Activated CD4-positive, alpha-beta T cell treated with anti-CD3 and anti-CD28 coated beads, Interleukin-2, amount 50 U/mL, for 1 hour (primary cell): ENCODE results near the gene KRTAP4-4.
"Not testable (repeated sequence)": the region's sequence is repeated elsewhere in the genome, so short reads cannot be mapped to it uniquely, and the experiment has no call there.

Source experiments
- DNase-seq: peaks from one replicate; pipeline ENCODE4 v3.0.0-alpha.2; 2020

The KRTAP4-4 gene

GRCh38 chr17:41147531-41148204 is 12.9 kb downstream of the KRTAP4-4 start:
- DNase-seq: no peak

- DNase-seq: no peak
Observed at GRCh38 chr17:41145261-41145660, 15.3 kb downstream of the KRTAP4-4 start.

- no peak for DNase-seq
Observed at GRCh38 chr17:41144846-41145245, 15.7 kb downstream of the KRTAP4-4 start.

- no peak for DNase-seq
Observed at GRCh38 chr17:41141361-41141760, 19.2 kb downstream of the KRTAP4-4 start.

GRCh38 chr17:41140360-41141131 is 20.0 kb downstream of the KRTAP4-4 start, which contains the start of gene KRTAP4-6:
KRTAP4-6 (minus strand) TSS chr17:41140544; CDS start chr17:41140487, 57 bp downstream.
- no peak for DNase-seq

GRCh38 chr17:41139865-41140264 is 20.7 kb downstream of the KRTAP4-4 start:
- not testable (repeated sequence) for DNase-seq

GRCh38 chr17:41133880-41134735 is 26.4 kb downstream of the KRTAP4-4 start:
- DNase-seq: no peak

- no peak for DNase-seq
Observed at GRCh38 chr17:41131979-41132378, 28.6 kb downstream of the KRTAP4-4 start.

- no peak for DNase-seq
Observed at GRCh38 chr17:41127371-41127770, 33.2 kb downstream of the KRTAP4-4 start.

- no peak for DNase-seq
Observed at GRCh38 chr17:41126412-41126811, 34.1 kb downstream of the KRTAP4-4 start.

- DNase-seq: no peak
Observed at GRCh38 chr17:41125064-41125463, 35.5 kb downstream of the KRTAP4-4 start.

GRCh38 chr17:41123991-41124371 is 36.6 kb downstream of the KRTAP4-4 start, which contains the start of gene KRTAP4-12:
KRTAP4-12 (minus strand) TSS chr17:41124182; CDS start chr17:41124122, 60 bp downstream.
- not testable (repeated sequence) for DNase-seq

- not testable (repeated sequence) for DNase-seq
Observed at GRCh38 chr17:41123292-41123990, 37.1 kb downstream of the KRTAP4-4 start.

- no peak for DNase-seq
Observed at GRCh38 chr17:41121742-41122141, 38.8 kb downstream of the KRTAP4-4 start.

- DNase-seq: not testable (repeated sequence)
Observed at GRCh38 chr17:41119696-41120690, 40.6 kb downstream of the KRTAP4-4 start.

GRCh38 chr17:41118721-41119120 is 41.8 kb downstream of the KRTAP4-4 start:
- DNase-seq: no peak

- not testable (repeated sequence) for DNase-seq
Observed at GRCh38 chr17:41117846-41118386, 42.6 kb downstream of the KRTAP4-4 start, which contains the start of gene KRTAP4-11. KRTAP4-11 (minus strand) TSS chr17:41118373; CDS start chr17:41118315, 58 bp downstream.

GRCh38 chr17:41116297-41116696 is 44.3 kb downstream of the KRTAP4-4 start:
- DNase-seq: no peak

GRCh38 chr17:41111151-41111885 is 49.2 kb downstream of the KRTAP4-4 start:
- no peak for DNase-seq
